Endothelial cell of umbilical vein (primary cell): Measurements from ENCODE around the gene TBCD.

ENCODE experiments used
- CTCF ChIP-seq, 2 donors: IDR thresholded peaks; 1 replicate in 1 of 2; 2 replicates in 1 of 2; pipeline ENCODE4 v1.5.1; 2011; ENCODE audit warnings: low read length in 2 of 2, mild to moderate bottlenecking in 2 of 2, moderate library complexity in 2 of 2, control low read depth in 1 of 2, inconsistent platforms in 1 of 2, low read depth in 1 of 2; ENCODE audit not compliant: insufficient read depth in 1 of 2; ENCODE audit errors: extremely low read depth in 1 of 2
- EZH2 ChIP-seq: IDR thresholded peaks from 2 replicates; pipeline ENCODE4 v1.6.1; 2012; ENCODE audit warnings: borderline replicate concordance, low read depth, mild to moderate bottlenecking, moderate library complexity, low read length, inconsistent platforms; ENCODE audit not compliant: severe bottlenecking
- JUN ChIP-seq: IDR thresholded peaks from 2 replicates; pipeline ENCODE4 v1.6.1; 2011; ENCODE audit warnings: borderline replicate concordance, low read depth; ENCODE audit not compliant: insufficient read length, insufficient read depth
- MYC ChIP-seq: IDR thresholded peaks from one replicate; pipeline ENCODE4 v1.6.1; 2011; ENCODE audit warnings: mild to moderate bottlenecking, low read depth, low read length
- POLR2A ChIP-seq: IDR thresholded peaks from 2 replicates; pipeline ENCODE4 v1.6.1; 2012; ENCODE audit warnings: low read depth, mild to moderate bottlenecking, control low read depth, low read length
- POLR2AphosphoS5 ChIP-seq: IDR thresholded peaks from 2 replicates; pipeline ENCODE4 v1.6.1; 2012; ENCODE audit warnings: low read depth, mild to moderate bottlenecking, control low read depth, low read length, moderate library complexity; ENCODE audit not compliant: insufficient read depth
- TF ChIP-seq, protein P1 (sequence below): IDR thresholded peaks from 2 replicates; pipeline ENCODE4 v1.6.1; 2011; ENCODE audit not compliant: insufficient read depth, insufficient read length

DNA sequence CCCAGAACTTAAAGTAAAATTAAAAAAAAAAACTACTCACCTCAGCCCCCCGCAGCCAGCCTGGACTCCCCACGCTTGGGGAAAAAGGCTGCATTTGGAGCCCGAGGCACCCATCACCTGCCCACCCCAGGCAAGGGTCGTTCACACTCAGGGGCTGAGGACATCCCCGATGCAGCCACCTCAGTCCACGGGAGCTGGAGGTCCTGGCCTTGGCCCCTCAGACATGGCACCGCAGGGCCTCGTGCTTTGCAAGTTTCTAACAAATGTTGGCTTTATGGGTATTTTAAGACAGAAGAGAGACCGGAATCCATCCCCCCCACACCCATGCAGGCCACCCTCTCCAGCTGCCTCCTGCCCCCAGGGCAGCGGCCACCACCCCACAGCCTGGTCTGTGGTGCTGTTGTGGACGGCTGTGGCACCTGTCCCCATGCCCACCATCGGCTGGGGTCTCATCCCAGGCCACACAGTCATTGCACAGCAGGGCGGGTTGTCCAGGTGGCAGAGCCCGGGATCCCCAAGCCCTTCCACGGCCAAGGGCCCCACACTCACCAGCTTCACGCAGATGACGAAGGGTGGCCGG, 204.4 kb downstream of the TBCD start:
- TF ChIP-seq EZH2 = no peak
- TF ChIP-seq, protein P1, sequence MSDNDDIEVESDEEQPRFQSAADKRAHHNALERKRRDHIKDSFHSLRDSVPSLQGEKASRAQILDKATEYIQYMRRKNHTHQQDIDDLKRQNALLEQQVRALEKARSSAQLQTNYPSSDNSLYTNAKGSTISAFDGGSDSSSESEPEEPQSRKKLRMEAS = no peak
- TF ChIP-seq CTCF (IDR thresholded peaks at IDR 0.05; ENCODE audit: extremely low read depth in 1 of 2, insufficient read depth in 1 of 2, low read depth in 1 of 2, low read length in 2 of 2) = no peak
- TF ChIP-seq POLR2A = no peak
- no peak for TF ChIP-seq POLR2AphosphoS5
- TF ChIP-seq JUN = no peak
- TF ChIP-seq MYC = no peak
